Naive thymus-derived CD4-positive, alpha-beta T cell (primary cell): ENCODE measurements around the gene ZNF280A. TPM values are rescaled to one million over a fixed set of nuclear protein-coding genes. Genes with fewer than 3 reads are reported as not detected.
"Not testable (repeated sequence)": the region's sequence is repeated elsewhere in the genome, so short reads cannot be mapped to it uniquely, and the experiment has no call there.

Experiments used
- ATAC-seq: fragments of 150-1000 bp; cut with Tn5 transposase; 2 replicates; pipeline ENCODE4 v1.10.0; 2021; ENCODE audit warnings: mild to moderate bottlenecking, moderate library complexity
- CTCF ChIA-PET: fragments of 350-600 bp; sonication (Branson Sonifier 250); formaldehyde crosslinking; loops from one replicate; lab custom pipeline; 2021; ENCODE audit warnings: antibody characterized with exemption; lab: Charles Lee
- POLR2A ChIA-PET: fragments of 350-600 bp; sonication (Branson Sonifier 250); formaldehyde crosslinking; loops from one replicate; lab custom pipeline; 2021; ENCODE audit warnings: antibody characterized with exemption, inconsistent platforms; lab: Charles Lee
- DNase-seq, 9 donors: peaks; one replicate each; pipeline versions ENCODE4 v3.0.0 to v3.0.0-alpha.2; 2020 to 2022; ENCODE audit warnings: mixed read lengths in 1 of 9
- H3K27ac ChIP-seq: one replicate; pipeline ENCODE4 v1.7.0; 2013; ENCODE audit warnings: mild to moderate bottlenecking, low read depth, low read length, moderate library complexity
- H3K27me3 ChIP-seq, 2 donors: one replicate each; pipeline ENCODE4 v1.7.0; 2013; ENCODE audit warnings: low read length in 2 of 2, mild to moderate bottlenecking in 2 of 2, moderate library complexity in 2 of 2; ENCODE audit not compliant: control insufficient read depth in 2 of 2, insufficient read depth in 2 of 2
- H3K36me3 ChIP-seq, 3 experiments: 1 replicate in 2 of 3; 2 replicates in 1 of 3; pipeline ENCODE4 v1.7.0; 2013; ENCODE audit warnings: low read length in 3 of 3, mild to moderate bottlenecking in 3 of 3, moderate library complexity in 1 of 3; ENCODE audit not compliant: insufficient read depth in 3 of 3, control insufficient read depth in 2 of 3
- H3K4me1 ChIP-seq, 2 donors: one replicate each; pipeline ENCODE4 v1.7.0; 2013; ENCODE audit warnings: low read length in 2 of 2, mild to moderate bottlenecking in 2 of 2, moderate library complexity in 1 of 2; ENCODE audit not compliant: control insufficient read depth in 2 of 2, insufficient read depth in 2 of 2
- H3K4me3 ChIP-seq: 2 replicates; pipeline ENCODE4 v1.7.0; 2013; ENCODE audit warnings: mild to moderate bottlenecking, low read length
- H3K9me3 ChIP-seq, 3 experiments: 1 replicate in 2 of 3; 2 replicates in 1 of 3; pipeline ENCODE4 v1.7.0; 2013; ENCODE audit warnings: low read length in 3 of 3; ENCODE audit not compliant: control insufficient read depth in 2 of 3
- H3K27ac Mint-ChIP-seq, 9 donors: one replicate each; pipeline ENCODE4 v1.8.0; 2020 to 2022; ENCODE audit warnings: mixed read lengths in 9 of 9, mild to moderate bottlenecking in 8 of 9, moderate library complexity in 5 of 9, inconsistent platforms in 2 of 9
- H3K27me3 Mint-ChIP-seq, 5 donors: one replicate each; pipeline ENCODE4 v1.8.0; 2021 to 2022; ENCODE audit warnings: mixed read lengths in 5 of 5, mild to moderate bottlenecking in 1 of 5
- H3K36me3 Mint-ChIP-seq, 5 donors: one replicate each; pipeline ENCODE4 v1.8.0; 2020 to 2022; ENCODE audit warnings: mixed read lengths in 5 of 5, mild to moderate bottlenecking in 3 of 5, inconsistent platforms in 1 of 5
- H3K4me1 Mint-ChIP-seq, 7 donors: one replicate each; pipeline ENCODE4 v1.8.0; 2020 to 2022; ENCODE audit warnings: mixed read lengths in 7 of 7, mild to moderate bottlenecking in 3 of 7, inconsistent platforms in 1 of 7
- H3K4me3 Mint-ChIP-seq, 10 donors: one replicate each; pipeline ENCODE4 v1.8.0; 2020 to 2022; ENCODE audit warnings: mild to moderate bottlenecking in 10 of 10, mixed read lengths in 10 of 10, moderate library complexity in 6 of 10, inconsistent platforms in 2 of 10
- H3K9me3 Mint-ChIP-seq, 11 donors: one replicate each; pipeline ENCODE4 v1.8.0; 2020 to 2022; ENCODE audit warnings: mixed read lengths in 11 of 11, mild to moderate bottlenecking in 4 of 11, inconsistent platforms in 1 of 11, moderate library complexity in 1 of 11
- intact Hi-C, 2 donors: fragments of 100-400 bp; cut with micrococcal nuclease; formaldehyde crosslinking; loops; one replicate each; pipeline ENCODE4 v1.15.1; 2023
- polyA plus RNA-seq, 2 donors: library from polyadenylated mRNA; unstranded; fragments of 300-500 nt; fragmentation: Illumina TruSeq; gene quantifications; one replicate each; pipeline ENCODE4 v1.2.3, GENCODE V29; 2021
- total RNA-seq, 6 experiments: library from RNA in 5 of 6; stranded (reverse) in 5 of 6; gene quantifications; 1 replicate in 5 of 6; 2 replicates in 1 of 6; pipeline ENCODE4 v1.2.3 and lab custom pipeline; 2021 to 2026

Gene ZNF280A
- total and polyA plus RNA-seq, 7 experiments from 2014 or later = not detected

DNA sequence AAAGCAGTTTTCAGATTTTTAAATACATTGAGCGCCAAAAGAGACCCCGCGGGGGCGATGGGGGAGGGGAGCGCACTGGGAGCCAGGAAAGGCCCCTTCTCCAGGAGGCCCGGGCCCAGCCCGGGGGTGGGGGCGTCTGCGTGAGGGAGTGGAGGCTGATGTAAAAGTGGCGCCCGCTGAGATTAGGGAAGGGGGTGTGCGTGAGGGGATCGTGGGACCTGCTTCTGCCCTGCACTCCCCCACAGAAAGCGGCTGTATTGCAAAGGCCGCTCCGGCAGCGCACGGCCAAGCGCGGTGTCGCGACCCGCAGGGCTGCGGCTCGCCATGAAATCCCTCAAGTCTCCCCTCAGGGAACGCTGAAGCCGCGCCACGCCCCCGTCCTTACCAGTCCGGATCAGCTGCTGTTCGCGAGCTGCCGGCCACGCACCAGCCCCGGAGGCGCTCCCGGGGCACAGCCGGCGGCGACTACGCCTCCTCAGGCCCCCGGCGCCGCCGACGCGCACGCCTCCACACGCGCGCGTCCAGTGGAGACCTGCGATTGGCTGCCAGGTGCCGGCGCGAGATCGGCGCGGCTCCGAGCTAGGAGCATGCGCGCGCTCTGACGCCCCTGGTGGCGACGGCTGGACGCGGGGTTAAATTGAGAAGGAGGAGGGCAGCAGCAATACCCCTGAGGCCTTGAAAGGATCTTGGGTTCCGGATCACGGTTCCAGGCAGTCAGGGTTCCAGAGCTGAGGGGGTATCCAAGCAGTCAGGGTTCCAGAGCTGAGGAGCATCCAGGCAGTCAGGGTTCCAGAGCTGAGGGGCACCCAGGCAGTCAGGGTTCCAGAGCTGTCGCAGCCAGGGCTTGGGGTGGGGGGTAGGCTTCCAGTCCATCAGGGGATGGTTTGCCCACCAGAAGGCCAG lies 11.5 kb downstream of the ZNF280A start, which contains the start of gene ZNF280B:
Gene ZNF280B (minus strand): TSS at position 469 of the 903 bp plus-strand sequence. CDS start 19,344 bp downstream, outside the sequence.
- Histone ChIP-seq H3K4me3 (peak within 1 kb of the TSS; percentile 61), H3K27me3 (no peaks in the 10 kb centered on the region), H3K9me3 (peaks cover 0 to 5% (median 0%) of the 10 kb centered on the region in 3 experiments), H3K36me3 (peaks cover 0 to 3% (median 0%) of the 10 kb centered on the region in 3 experiments), H3K27ac (peak within 1 kb of the TSS; percentile 67), H3K4me1 (peaks cover 0 to 15% of the 10 kb centered on the region in 2 donors)
- DNase-seq = peak; percentile 70 to 82 (median 79)
- H3K36me3 Mint-ChIP-seq = peaks cover 16 to 27% (median 22%) of the 10 kb centered on the region in 5 donors
- peak; percentile 99 for ATAC-seq
- H3K4me3 Mint-ChIP-seq = peak within 1 kb of the TSS; percentile 74 to 91 (median 84)
- peaks cover 0 to 17% (median 5%) of the 10 kb centered on the region in 5 donors for H3K27me3 Mint-ChIP-seq
- H3K27ac Mint-ChIP-seq = peak within 1 kb of the TSS in 8 of 9 donors; percentile 30 to 82 (median 66)
- POLR2A ChIA-PET = interaction anchor here (0.5 kb wide), 1 partner anchor 211 kb away, joined by 5 read pairs; no protein-coding TSS in a partner anchor
- H3K4me1 Mint-ChIP-seq = peaks cover 9 to 36% (median 25%) of the 10 kb centered on the region in 7 donors
- H3K9me3 Mint-ChIP-seq = peaks cover 0 to 24% (median 5%) of the 10 kb centered on the region in 11 donors
- intact Hi-C loops = no loop called here
- CTCF ChIA-PET = interaction anchor here (1.0 to 1.2 kb wide), 2 partner anchors 19 to 44 kb away, joined by 3 read pairs; no protein-coding TSS in a partner anchor

DNA sequence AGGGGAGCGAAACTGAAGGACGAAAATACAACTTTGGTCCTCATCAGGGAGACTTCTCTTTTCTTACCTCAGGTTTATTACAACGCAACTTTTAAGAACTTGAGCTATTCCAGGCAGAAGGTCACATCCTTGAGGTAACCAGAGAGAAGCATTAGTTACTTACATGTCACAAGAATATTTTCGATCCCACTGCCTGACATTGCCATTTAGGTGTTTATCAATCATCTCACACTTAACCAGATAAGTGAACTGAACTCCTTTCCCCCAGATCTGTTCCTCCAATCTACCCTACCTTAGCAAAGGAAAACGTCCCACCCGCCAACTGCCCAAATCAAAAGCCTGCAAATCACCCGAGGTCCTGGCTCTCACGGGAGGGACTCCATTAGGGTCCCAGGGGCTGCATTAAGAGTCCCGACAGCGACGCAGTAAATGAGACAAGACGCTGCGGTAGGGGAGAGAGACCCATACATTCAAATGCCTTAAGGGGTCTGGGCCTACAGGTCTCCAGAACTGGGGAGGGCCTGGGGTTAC lies 12.3 kb downstream of the ZNF280A start:
- Mint-ChIP-seq H3K9me3 (peaks cover 0 to 24% (median 5%) of the 10 kb centered on the region in 11 donors), H3K36me3 (peaks cover 16 to 34% (median 22%) of the 10 kb centered on the region in 5 donors), H3K27me3 (peaks cover 0 to 14% (median 5%) of the 10 kb centered on the region in 5 donors), H3K4me3 (peak overlapping the region; percentile 74 to 91 (median 84)), H3K4me1 (peaks cover 9 to 36% (median 25%) of the 10 kb centered on the region in 7 donors), H3K27ac (peak overlapping the region in 8 of 9 donors; percentile 30 to 79 (median 66))
- Histone ChIP-seq H3K27me3 (no peaks in the 10 kb centered on the region), H3K9me3 (peaks cover 0 to 5% (median 0%) of the 10 kb centered on the region in 3 experiments), H3K27ac (peak overlapping the region; percentile 67), H3K36me3 (peaks cover 0 to 3% (median 0%) of the 10 kb centered on the region in 3 experiments), H3K4me3 (peak overlapping the region; percentile 61), H3K4me1 (peaks cover 0 to 15% of the 10 kb centered on the region in 2 donors)
- ChIA-PET POLR2A (no interaction called here), CTCF (interaction anchor here (1.0 kb wide), 1 partner anchor 18 kb away, joined by 3 read pairs; no protein-coding TSS in a partner anchor)
- DNase-seq = peak in 3 of 9 donors; percentile 0 to 21 (median 8)
- no peak for ATAC-seq
- intact Hi-C loops = no loop called here

DNA sequence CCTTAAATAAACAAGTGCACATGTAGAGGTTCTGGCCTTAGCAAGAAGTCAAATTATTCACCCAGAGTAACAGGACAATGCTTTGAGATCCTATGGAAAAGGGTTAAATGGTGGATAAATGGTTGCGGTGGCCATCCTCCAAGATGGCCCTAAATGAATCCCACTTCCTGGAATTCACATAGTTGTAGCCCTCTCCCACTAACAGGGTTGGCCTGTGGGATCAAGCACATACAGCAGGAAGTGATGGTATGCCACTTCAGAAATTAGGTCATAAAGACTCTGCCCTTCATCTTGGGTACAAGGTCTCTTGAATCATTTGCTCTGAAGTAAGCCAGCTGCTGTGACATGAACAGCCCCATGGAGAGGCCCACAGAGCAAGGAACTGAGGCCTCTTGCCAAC lies 13.3 kb downstream of the ZNF280A start:
- Histone ChIP-seq H3K36me3 (peaks cover 0 to 3% (median 0%) of the 10 kb centered on the region in 3 experiments), H3K4me3 (no peak overlapping the region), H3K27ac (no peak overlapping the region), H3K27me3 (no peaks in the 10 kb centered on the region), H3K4me1 (peaks cover 0 to 15% of the 10 kb centered on the region in 2 donors), H3K9me3 (peaks cover 0 to 5% (median 0%) of the 10 kb centered on the region in 3 experiments)
- Mint-ChIP-seq H3K4me3 (peak overlapping the region in 7 of 10 donors; percentile 18 to 82 (median 29)), H3K27ac (no peak overlapping the region), H3K9me3 (peaks cover 0 to 24% (median 5%) of the 10 kb centered on the region in 11 donors), H3K27me3 (peaks cover 0 to 6% (median 0%) of the 10 kb centered on the region in 5 donors), H3K36me3 (peaks cover 16 to 45% (median 27%) of the 10 kb centered on the region in 5 donors), H3K4me1 (peaks cover 9 to 36% (median 25%) of the 10 kb centered on the region in 7 donors)
- intact Hi-C loops = no loop called here
- ChIA-PET CTCF (interaction anchor here (0.6 kb wide), 1 partner anchor 35 kb away, joined by 3 read pairs; no protein-coding TSS in a partner anchor), POLR2A (no interaction called here)
- no peak for ATAC-seq
- DNase-seq = no peak

GRCh38 chr22:22498267-22498666 lies 21.8 kb downstream of the ZNF280A start:
- POLR2A ChIA-PET = no interaction called here
- no peak for DNase-seq
- H3K27ac Mint-ChIP-seq = no peak overlapping the region

DNA sequence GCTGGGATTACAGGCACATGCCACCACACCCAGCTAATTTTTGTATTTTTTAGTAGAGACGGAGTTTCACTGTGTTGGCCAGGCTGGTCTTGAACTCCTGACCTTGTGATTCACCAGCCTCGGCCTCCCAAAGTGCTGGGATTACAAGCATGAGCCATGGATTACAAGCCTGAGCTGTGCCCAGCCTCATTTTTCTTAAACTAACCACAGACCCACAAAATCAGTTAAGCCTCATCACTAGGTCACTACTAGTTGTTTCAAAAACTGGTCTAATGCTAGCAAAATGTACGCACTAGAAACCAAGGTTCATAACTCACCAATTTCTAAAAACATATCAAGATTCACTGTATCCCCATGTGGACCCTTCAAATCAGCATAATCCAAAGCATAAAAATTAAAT lies 28.5 kb downstream of the ZNF280A start:
- DNase-seq, CTCF ChIA-PET: not testable (repeated sequence)

More at GRCh38 chr22:22498267-22498666, 21.8 kb downstream of the ZNF280A start:
- H3K9me3 ChIP-seq = no peaks in the 10 kb centered on the region
- no peak overlapping the region for H3K4me3 Mint-ChIP-seq
- CTCF ChIA-PET = no interaction called here
- peaks cover 0 to 37% (median 16%) of the 10 kb centered on the region in 5 donors for H3K36me3 Mint-ChIP-seq
- ATAC-seq = no peak
- intact Hi-C loops = no loop called here
- H3K36me3 ChIP-seq = peaks cover 0 to 3% (median 0%) of the 10 kb centered on the region in 3 experiments
- no peaks in the 10 kb centered on the region for H3K27me3 ChIP-seq
- H3K27me3 Mint-ChIP-seq = no peaks in the 10 kb centered on the region
- H3K4me1 ChIP-seq = no peaks in the 10 kb centered on the region
- H3K27ac ChIP-seq = no peak overlapping the region
- H3K4me1 Mint-ChIP-seq = peaks cover 0 to 12% (median 0%) of the 10 kb centered on the region in 7 donors
- H3K9me3 Mint-ChIP-seq = no peaks in the 10 kb centered on the region
- no peak overlapping the region for H3K4me3 ChIP-seq

DNA sequence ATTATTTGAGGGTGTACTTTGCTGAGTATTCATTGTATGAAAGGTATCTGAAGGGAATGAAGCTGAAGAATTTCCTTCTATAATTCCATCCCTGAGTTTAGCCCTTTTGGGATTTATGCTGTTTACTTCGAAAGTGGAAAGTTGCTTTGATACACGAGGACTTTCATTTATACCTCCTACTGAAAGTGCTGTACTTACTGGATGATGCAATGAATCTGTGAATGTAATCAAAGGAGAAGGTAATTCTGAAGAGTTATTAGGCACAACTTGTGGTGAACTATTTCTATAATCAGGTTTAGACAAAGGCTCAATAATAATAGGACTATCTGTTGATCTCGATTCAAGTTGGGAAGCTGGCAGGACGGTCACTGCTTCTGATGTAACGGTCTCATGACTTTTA lies 31.3 kb downstream of the ZNF280A start:
- no peaks in the 10 kb centered on the region for H3K4me1 ChIP-seq
- no peak overlapping the region for H3K27ac ChIP-seq
- Mint-ChIP-seq H3K4me1 (no peaks in the 10 kb centered on the region), H3K27ac (no peak overlapping the region), H3K4me3 (no peak overlapping the region), H3K36me3 (peaks cover 5 to 49% (median 36%) of the 10 kb centered on the region in 5 donors), H3K27me3 (no peaks in the 10 kb centered on the region), H3K9me3 (no peaks in the 10 kb centered on the region)
- no peak overlapping the region for H3K4me3 ChIP-seq
- H3K9me3 ChIP-seq = no peaks in the 10 kb centered on the region
- POLR2A ChIA-PET = no interaction called here
- peaks cover 0 to 13% (median 5%) of the 10 kb centered on the region in 3 experiments for H3K36me3 ChIP-seq
- no peaks in the 10 kb centered on the region for H3K27me3 ChIP-seq
- DNase-seq = no peak
- CTCF ChIA-PET = interaction anchor here (0.7 to 1.6 kb wide), 2 partner anchors 25 to 59 kb away, joined by 3 to 7 read pairs; no protein-coding TSS in a partner anchor
- ATAC-seq = no peak
- intact Hi-C loops = no loop called here

More for the DNA sequence above, 28.5 kb downstream of the ZNF280A start:
- H3K9me3 Mint-ChIP-seq, ATAC-seq, H3K4me1 ChIP-seq, H3K9me3 ChIP-seq, POLR2A ChIA-PET, H3K27me3 Mint-ChIP-seq, H3K27ac ChIP-seq, H3K27me3 ChIP-seq, H3K4me1 Mint-ChIP-seq, intact Hi-C loops, H3K27ac Mint-ChIP-seq, H3K4me3 Mint-ChIP-seq, H3K4me3 ChIP-seq: not testable (repeated sequence)
- H3K36me3 ChIP-seq = peaks cover 0 to 16% (median 5%) of the 10 kb centered on the region in 3 experiments
- H3K36me3 Mint-ChIP-seq = peaks cover 0 to 35% (median 24%) of the 10 kb centered on the region in 5 donors
